Adipocyte (in vitro differentiated cells): ENCODE data around the gene NRP2.

Source experiments
- DNase-seq: peaks from one replicate; pipeline ENCODE4 v3.0.0-alpha.2; 2015; ENCODE audit warnings: low read depth
- H3K27me3 ChIP-seq: replicated peaks from 2 replicates; pipeline ENCODE4 v1.7.0; 2013; ENCODE audit warnings: mild to moderate bottlenecking, low read length, moderate library complexity; ENCODE audit not compliant: control insufficient read depth, insufficient read depth
- H3K36me3 ChIP-seq: 2 replicates; pipeline ENCODE4 v1.7.0; 2013; ENCODE audit warnings: low read length, mild to moderate bottlenecking, moderate library complexity; ENCODE audit not compliant: control insufficient read depth, insufficient read depth, severe bottlenecking
- H3K4me1 ChIP-seq: 2 replicates; pipeline ENCODE4 v1.7.0; 2013; ENCODE audit warnings: mild to moderate bottlenecking, low read length, moderate library complexity; ENCODE audit not compliant: control insufficient read depth, insufficient read depth
- H3K4me3 ChIP-seq: 2 replicates; pipeline ENCODE4 v1.7.0; 2013; ENCODE audit warnings: mild to moderate bottlenecking, low read length, moderate library complexity
- H3K9ac ChIP-seq: 2 replicates; pipeline ENCODE4 v1.7.0; 2013; ENCODE audit warnings: mild to moderate bottlenecking, low read length, moderate library complexity
- H3K9me3 ChIP-seq: 2 replicates; pipeline ENCODE4 v1.7.0; 2013; ENCODE audit warnings: mild to moderate bottlenecking, low read length, moderate library complexity; ENCODE audit not compliant: control insufficient read depth

Gene NRP2

GRCh38 chr2:205770577-205770976 is 88.3 kb downstream of the NRP2 start:
- H3K4me1 ChIP-seq: no peaks in the 10 kb centered on the region
- no peaks in the 10 kb centered on the region for H3K27me3 ChIP-seq
- peaks cover 16% of the 10 kb centered on the region for H3K36me3 ChIP-seq

GRCh38 chr2:205771031-205771430 is 88.7 kb downstream of the NRP2 start:
- H3K4me3 ChIP-seq: no peak overlapping the region
- H3K36me3 ChIP-seq: peaks cover 12% of the 10 kb centered on the region
- no peaks in the 10 kb centered on the region for H3K4me1 ChIP-seq
- H3K9me3 ChIP-seq: no peaks in the 10 kb centered on the region
- no peaks in the 10 kb centered on the region for H3K27me3 ChIP-seq
- no peak overlapping the region for H3K9ac ChIP-seq
- DNase-seq: no peak

More at GRCh38 chr2:205770577-205770976, 88.3 kb downstream of the NRP2 start:
- Histone ChIP-seq H3K9me3 (no peaks in the 10 kb centered on the region), H3K4me3 (no peak overlapping the region), H3K9ac (no peak overlapping the region)
- DNase-seq: no peak

- H3K27me3 ChIP-seq: no peaks in the 10 kb centered on the region
- H3K9ac ChIP-seq: no peak overlapping the region
- DNase-seq: no peak
- no peak overlapping the region for H3K4me3 ChIP-seq
- peaks cover 9% of the 10 kb centered on the region for H3K36me3 ChIP-seq
- H3K9me3 ChIP-seq: no peaks in the 10 kb centered on the region
- H3K4me1 ChIP-seq: no peaks in the 10 kb centered on the region
Observed at GRCh38 chr2:205771666-205772065, 89.4 kb downstream of the NRP2 start.

- Histone ChIP-seq H3K9ac (no peak overlapping the region), H3K4me1 (no peaks in the 10 kb centered on the region), H3K4me3 (no peak overlapping the region), H3K9me3 (no peaks in the 10 kb centered on the region), H3K27me3 (no peaks in the 10 kb centered on the region), H3K36me3 (peaks cover 5% of the 10 kb centered on the region)
- DNase-seq: no peak
Observed at GRCh38 chr2:205772983-205773382, 90.7 kb downstream of the NRP2 start.

GRCh38 chr2:205773989-205774388 is 91.7 kb downstream of the NRP2 start:
- Histone ChIP-seq H3K9me3 (no peaks in the 10 kb centered on the region), H3K9ac (no peak overlapping the region), H3K27me3 (no peaks in the 10 kb centered on the region), H3K4me3 (no peak overlapping the region), H3K36me3 (peaks cover 5% of the 10 kb centered on the region), H3K4me1 (no peaks in the 10 kb centered on the region)
- DNase-seq: no peak

- Histone ChIP-seq H3K4me1 (no peaks in the 10 kb centered on the region), H3K36me3 (peaks cover 5% of the 10 kb centered on the region), H3K4me3 (no peak overlapping the region), H3K9me3 (no peaks in the 10 kb centered on the region), H3K9ac (no peak overlapping the region), H3K27me3 (no peaks in the 10 kb centered on the region)
- DNase-seq: peak; percentile 41
Observed at GRCh38 chr2:205775097-205775877, 93.0 kb downstream of the NRP2 start.

GRCh38 chr2:205776139-205776538 is 93.8 kb downstream of the NRP2 start:
- Histone ChIP-seq H3K9me3 (no peaks in the 10 kb centered on the region), H3K4me3 (no peak overlapping the region), H3K9ac (no peak overlapping the region), H3K36me3 (no peaks in the 10 kb centered on the region), H3K27me3 (no peaks in the 10 kb centered on the region), H3K4me1 (no peaks in the 10 kb centered on the region)
- peak; percentile 35 for DNase-seq

- no peak for DNase-seq
- Histone ChIP-seq H3K4me3 (no peak overlapping the region), H3K9ac (no peak overlapping the region), H3K4me1 (no peaks in the 10 kb centered on the region), H3K9me3 (no peaks in the 10 kb centered on the region), H3K36me3 (no peaks in the 10 kb centered on the region), H3K27me3 (no peaks in the 10 kb centered on the region)
Observed at GRCh38 chr2:205776720-205777119, 94.4 kb downstream of the NRP2 start.

- no peak for DNase-seq
- no peaks in the 10 kb centered on the region for H3K27me3 ChIP-seq
- no peaks in the 10 kb centered on the region for H3K9me3 ChIP-seq
- no peak overlapping the region for H3K9ac ChIP-seq
- no peak overlapping the region for H3K4me3 ChIP-seq
- no peaks in the 10 kb centered on the region for H3K4me1 ChIP-seq
- no peaks in the 10 kb centered on the region for H3K36me3 ChIP-seq
Observed at GRCh38 chr2:205778356-205778755, 96.1 kb downstream of the NRP2 start.

- Histone ChIP-seq H3K9me3 (no peaks in the 10 kb centered on the region), H3K4me1 (peaks cover 5% of the 10 kb centered on the region), H3K27me3 (no peaks in the 10 kb centered on the region), H3K9ac (no peak overlapping the region), H3K36me3 (no peaks in the 10 kb centered on the region), H3K4me3 (no peak overlapping the region)
- DNase-seq: no peak
Observed at GRCh38 chr2:205780645-205781044, 98.3 kb downstream of the NRP2 start.

- no peak for DNase-seq
Observed at GRCh38 chr2:205781244-205781931, 99.1 kb downstream of the NRP2 start.

More at GRCh38 chr2:205781244-205781931, 99.1 kb downstream of the NRP2 start:
- Histone ChIP-seq H3K9ac (no peak overlapping the region), H3K4me3 (no peak overlapping the region), H3K27me3 (no peaks in the 10 kb centered on the region), H3K4me1 (peaks cover 9% of the 10 kb centered on the region), H3K36me3 (no peaks in the 10 kb centered on the region), H3K9me3 (no peaks in the 10 kb centered on the region)
